Esophagus squamous epithelium (tissue), 5 donors: ENCODE results near the gene PDGFB. TPM values are rescaled to one million over a fixed set of nuclear protein-coding genes. Genes with fewer than 3 reads are reported as not detected.

ENCODE experiments used
- DNase-seq: peaks from one replicate; lab custom pipeline; 2025; lab: John Stamatoyannopoulos, UW
- H3K27ac ChIP-seq, 4 donors: fragments of 200-600 bp; sonication (generic); one replicate each; pipeline ENCODE4 v1.5.1; 2016 to 2019; ENCODE audit warnings: mild to moderate bottlenecking in 1 of 4
- H3K27me3 ChIP-seq, 4 donors: fragments of 200-600 bp; sonication (generic); 1 replicate in 3 of 4; 2 replicates in 1 of 4; pipeline versions ENCODE4 v1.5.1 to v1.6.0; 2017 to 2021; ENCODE audit warnings: antibody characterized with exemption in 1 of 4
- H3K36me3 ChIP-seq, 3 donors: fragments of 200-600 bp; sonication (generic); one replicate each; pipeline ENCODE4 v1.5.1; 2016 to 2019
- H3K4me1 ChIP-seq, 3 donors: fragments of 200-600 bp; sonication (generic); one replicate each; pipeline ENCODE4 v1.5.1; 2017 to 2019
- H3K4me3 ChIP-seq, 4 donors: fragments of 200-600 bp; sonication (generic); 1 replicate in 3 of 4; 2 replicates in 1 of 4; pipeline ENCODE4 v1.5.1; 2016 to 2019; ENCODE audit warnings: mild to moderate bottlenecking in 2 of 4, moderate library complexity in 1 of 4
- H3K9me3 ChIP-seq, 3 donors: fragments of 200-600 bp; sonication (generic); one replicate each; pipeline ENCODE4 v1.5.1; 2016 to 2019
- CTCF ChIP-seq, 6 experiments: fragments of 450-650 bp in 4 of 6; fragments of 200-600 bp in 2 of 6; sonication (generic) in 2 of 6; IDR thresholded peaks; one replicate each; pipeline ENCODE4 v1.5.1; 2016 to 2019; ENCODE audit warnings: antibody characterized with exemption in 6 of 6, mild to moderate bottlenecking in 4 of 6, moderate library complexity in 4 of 6
- POLR2A ChIP-seq, 4 donors: fragments of 450-650 bp; IDR thresholded peaks; one replicate each; pipeline ENCODE4 v1.6.1; 2017; ENCODE audit warnings: antibody characterized with exemption in 4 of 4, mild to moderate bottlenecking in 4 of 4, moderate library complexity in 3 of 4
- WGBS, 2 donors: methylation state at CpG; one replicate each; pipeline ENCODE4 v1.1.5; 2018; 5-methylcytosine and 5-hydroxymethylcytosine counted together
- intact Hi-C: fragments of 100-400 bp; cut with DNase I; formaldehyde crosslinking; loops from one replicate; pipeline ENCODE4 v1.15.0; 2022
- total RNA-seq, 4 donors: library from RNA; depleted of rRNA; stranded (reverse); fragments of >200 nt; gene quantifications; one replicate each; pipeline ENCODE4 v1.1.0, GENCODE V29; 2016
- donor health status: DM: yes; HTN: yes; CAD: no.

PDGFB gene
- total RNA-seq, 4 donors from 2014 or later, result 1.2 to 6.3 (median 3.7) TPM

DNA sequence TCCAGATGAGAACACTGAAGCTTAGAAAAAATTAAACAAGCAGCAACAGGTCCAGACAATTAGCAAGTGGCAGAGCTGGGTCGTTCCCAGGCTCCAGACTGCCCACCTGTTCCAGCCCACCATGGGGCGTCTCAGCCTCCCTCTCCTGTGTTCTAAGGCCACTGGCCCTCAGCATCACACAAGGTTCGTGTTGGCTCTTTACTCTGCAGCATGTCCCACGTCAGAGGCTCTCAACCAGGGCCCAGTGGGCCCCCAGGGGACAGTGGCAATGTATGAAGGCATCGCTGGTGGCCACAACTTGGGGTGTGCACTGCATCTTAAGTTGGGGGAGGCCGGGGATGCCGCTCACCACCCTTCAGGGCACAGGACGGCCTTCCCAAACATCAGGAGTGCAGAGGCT, 6.2 kb downstream of the PDGFB start:
- Histone ChIP-seq H3K9me3 (no peaks in the 10 kb centered on the region), H3K4me1 (peaks cover 78 to 100% (median 79%) of the 10 kb centered on the region in 3 donors), H3K36me3 (no peaks in the 10 kb centered on the region), H3K27me3 (peaks cover 0 to 78% (median 1%) of the 10 kb centered on the region in 4 donors), H3K4me3 (no peak overlapping the region), H3K27ac (peak overlapping the region in 3 of 4 donors; percentile 77 to 90 (median 88))
- intact Hi-C loops, result no loop called here
- no peak for TF ChIP-seq CTCF (IDR thresholded peaks at IDR 0.05)
- TF ChIP-seq POLR2A (IDR thresholded peaks at IDR 0.05), result no peak
- WGBS, 2 donors, result 65 to 69% methylated on average over 5 to 6 of the region's 8 CpGs
- DNase-seq, result no peak

- TF ChIP-seq POLR2A (IDR thresholded peaks at IDR 0.05), result no peak
- no peak for TF ChIP-seq CTCF (IDR thresholded peaks at IDR 0.05)
- intact Hi-C loops, result no loop called here
- WGBS, 2 donors, result 68 to 88% methylated on average over 2 to 4 of the region's 5 CpGs
- Histone ChIP-seq H3K27ac (peak overlapping the region in 3 of 4 donors; percentile 53 to 90 (median 88)), H3K36me3 (peaks cover 0 to under 1% (median 0%) of the 10 kb centered on the region in 3 donors), H3K4me3 (no peak overlapping the region), H3K4me1 (peaks cover 74 to 100% (median 75%) of the 10 kb centered on the region in 3 donors), H3K27me3 (peaks cover 0 to 77% (median 1%) of the 10 kb centered on the region in 4 donors), H3K9me3 (no peaks in the 10 kb centered on the region)
- DNase-seq, result no peak
Observed at GRCh38 chr22:39238101-39238466, 6.7 kb downstream of the PDGFB start.

DNA sequence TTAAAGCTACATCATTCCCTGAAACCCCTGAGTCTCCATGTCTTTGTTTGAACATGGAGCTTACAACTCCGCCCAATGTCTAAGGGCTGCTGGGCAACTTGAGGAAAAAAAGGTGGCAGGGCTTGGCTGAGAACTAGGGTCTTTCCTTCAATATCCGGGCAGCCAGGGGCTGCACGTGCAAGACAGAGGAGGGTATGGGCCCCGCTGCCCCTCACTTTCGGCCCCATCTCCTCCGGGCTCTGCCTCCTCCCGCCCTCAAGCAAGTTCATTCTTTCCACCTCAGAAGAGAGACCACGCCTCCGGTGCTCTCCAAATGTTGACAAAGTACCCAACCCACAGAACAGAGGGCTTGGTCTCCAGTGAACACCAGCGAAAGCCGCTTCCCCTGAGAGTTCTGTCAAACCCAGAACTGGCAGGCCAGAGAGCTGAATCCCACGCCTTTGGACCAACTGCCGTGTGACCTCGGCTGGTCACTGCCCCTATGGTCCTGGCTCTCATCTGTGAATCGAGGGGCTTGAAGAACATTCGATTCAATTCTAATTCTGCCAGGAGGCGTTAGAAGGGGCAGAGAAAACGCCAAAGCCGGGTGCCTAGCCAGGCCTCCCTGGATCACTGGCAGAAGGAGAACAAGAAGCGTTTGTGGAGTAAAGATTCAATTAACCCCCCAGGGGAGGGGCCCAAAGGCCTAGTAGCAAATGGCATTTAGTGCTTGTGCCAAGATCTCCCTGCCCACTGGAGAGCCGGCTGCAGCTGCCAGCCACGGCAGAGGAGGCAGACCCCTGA, 7.3 kb downstream of the PDGFB start:
- Histone ChIP-seq H3K4me3 (no peak overlapping the region), H3K4me1 (peaks cover 68 to 94% (median 69%) of the 10 kb centered on the region in 3 donors), H3K27ac (peak overlapping the region in 3 of 4 donors; percentile 53 to 90 (median 88)), H3K27me3 (peaks cover 0 to 77% (median 0%) of the 10 kb centered on the region in 4 donors), H3K36me3 (peaks cover 0 to 6% (median 0%) of the 10 kb centered on the region in 3 donors), H3K9me3 (no peaks in the 10 kb centered on the region)
- WGBS, 2 donors, result 40 to 48% methylated on average over 1 to 9 of the region's 22 CpGs
- no peak for DNase-seq
- TF ChIP-seq POLR2A (IDR thresholded peaks at IDR 0.05) (no peak), CTCF (IDR thresholded peaks at IDR 0.05) (no peak)
- intact Hi-C loops, result no loop called here

- WGBS, 2 donors, result 43 to 56% methylated on average over 22 to 29 of the region's 37 CpGs
- H3K36me3 ChIP-seq, result peaks cover 0 to 11% (median 0%) of the 10 kb centered on the region in 3 donors
- TF ChIP-seq CTCF (IDR thresholded peaks at IDR 0.05) (no peak), POLR2A (IDR thresholded peaks at IDR 0.05) (no peak)
- peaks cover 0 to 68% (median 0%) of the 10 kb centered on the region in 4 donors for H3K27me3 ChIP-seq
- H3K4me1 ChIP-seq, result peaks cover 61 to 88% (median 66%) of the 10 kb centered on the region in 3 donors
- intact Hi-C loops, result no loop called here
- DNase-seq, result no peak
- H3K9me3 ChIP-seq, result no peaks in the 10 kb centered on the region
- no peak overlapping the region for H3K4me3 ChIP-seq
- H3K27ac ChIP-seq, result peak overlapping the region in 3 of 4 donors; percentile 81 to 90 (median 88)
Observed at GRCh38 chr22:39236321-39237317, 8.2 kb downstream of the PDGFB start.
